Dendritic cell treated with granulocyte-macrophage colony-stimulating factor and Interleukin-4, amounts not matched to agents 40 ng/mL and 50 ng/mL, for 4 days (primary cell): ENCODE results near the gene SFTA2.

Experiments used
- H3K27ac Mint-ChIP-seq: one replicate; pipeline ENCODE4 v1.8.0; 2022; ENCODE audit warnings: mild to moderate bottlenecking, mixed read lengths
- H3K27me3 Mint-ChIP-seq: one replicate; pipeline ENCODE4 v1.8.0; 2022; ENCODE audit warnings: mild to moderate bottlenecking, mixed read lengths
- H3K36me3 Mint-ChIP-seq: one replicate; pipeline ENCODE4 v1.8.0; 2022; ENCODE audit warnings: low read depth, mixed read lengths
- H3K4me1 Mint-ChIP-seq: one replicate; pipeline ENCODE4 v1.8.0; 2022; ENCODE audit warnings: low read depth, mixed read lengths
- H3K4me3 Mint-ChIP-seq: one replicate; pipeline ENCODE4 v1.8.0; 2022; ENCODE audit warnings: mild to moderate bottlenecking, moderate library complexity, mixed read lengths
- H3K9me3 Mint-ChIP-seq: one replicate; pipeline ENCODE4 v1.8.0; 2022; ENCODE audit warnings: mixed read lengths
- intact Hi-C: fragments of 100-400 bp; cut with micrococcal nuclease; formaldehyde crosslinking; loops from one replicate; pipeline ENCODE4 v1.15.0; 2022

SFTA2 gene

GRCh38 chr6:30955367-30956042 is 23.5 kb upstream of the SFTA2 start:
- Mint-ChIP-seq H3K36me3 (no peaks in the 10 kb centered on the region), H3K9me3 (peaks cover 7% of the 10 kb centered on the region), H3K27me3 (peaks cover 89% of the 10 kb centered on the region), H3K4me3 (peak overlapping the region; percentile 59), H3K27ac (peak overlapping the region; percentile 31), H3K4me1 (peaks cover 17% of the 10 kb centered on the region)
- intact Hi-C loops: no loop called here

DNA sequence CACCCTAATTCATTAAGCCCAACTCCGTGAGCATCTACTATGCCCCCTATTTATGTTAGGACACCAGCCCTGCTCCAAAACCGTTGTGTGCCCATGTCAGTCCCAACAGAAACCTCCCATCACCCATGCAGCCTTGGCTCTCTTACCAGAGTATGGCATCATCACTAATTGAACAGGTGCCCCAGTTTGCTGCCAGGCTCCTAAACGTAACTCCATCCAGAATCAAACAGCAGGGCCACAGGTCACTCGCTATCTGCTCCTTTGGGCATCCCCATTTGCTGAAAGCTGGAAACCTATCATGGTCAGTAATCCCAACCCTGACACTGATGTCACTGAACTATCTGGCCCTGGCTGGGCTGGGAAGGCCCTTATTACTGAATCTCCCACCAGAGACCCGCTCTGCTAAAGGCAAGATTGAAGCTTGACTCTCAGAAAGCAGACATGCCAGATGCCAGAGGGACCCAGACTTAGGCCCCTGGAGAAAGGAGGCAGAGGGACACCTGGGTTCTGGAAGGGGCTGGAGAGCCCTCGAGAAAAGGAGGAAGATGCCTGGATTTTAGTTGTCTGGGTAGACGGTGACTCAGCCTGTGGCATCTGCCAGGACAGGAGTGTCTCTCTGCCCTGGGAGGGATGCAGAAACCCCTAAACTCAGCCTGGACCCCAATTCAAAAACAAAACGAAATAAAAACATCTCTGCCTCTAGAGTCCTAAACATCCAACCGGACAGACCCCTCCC is 22.8 kb upstream of the SFTA2 start:
- peak overlapping the region; percentile 31 for H3K27ac Mint-ChIP-seq
- peak overlapping the region; percentile 59 for H3K4me3 Mint-ChIP-seq
- H3K27me3 Mint-ChIP-seq: peaks cover 95% of the 10 kb centered on the region

GRCh38 chr6:30951907-30952469 is 20.0 kb upstream of the SFTA2 start:
- no peak overlapping the region for H3K4me3 Mint-ChIP-seq
- peaks cover 17% of the 10 kb centered on the region for H3K4me1 Mint-ChIP-seq

More for the DNA sequence above, 22.8 kb upstream of the SFTA2 start:
- Mint-ChIP-seq H3K36me3 (no peaks in the 10 kb centered on the region), H3K9me3 (peaks cover 11% of the 10 kb centered on the region), H3K4me1 (peaks cover 17% of the 10 kb centered on the region)
- intact Hi-C loops: no loop called here

GRCh38 chr6:30948811-30949210 is 16.8 kb upstream of the SFTA2 start:
- intact Hi-C loops: no loop called here

More at GRCh38 chr6:30951907-30952469, 20.0 kb upstream of the SFTA2 start:
- H3K9me3 Mint-ChIP-seq: peaks cover 11% of the 10 kb centered on the region
- H3K27me3 Mint-ChIP-seq: peaks cover 97% of the 10 kb centered on the region
- H3K27ac Mint-ChIP-seq: no peak overlapping the region
- intact Hi-C loops: no loop called here
- H3K36me3 Mint-ChIP-seq: no peaks in the 10 kb centered on the region

DNA sequence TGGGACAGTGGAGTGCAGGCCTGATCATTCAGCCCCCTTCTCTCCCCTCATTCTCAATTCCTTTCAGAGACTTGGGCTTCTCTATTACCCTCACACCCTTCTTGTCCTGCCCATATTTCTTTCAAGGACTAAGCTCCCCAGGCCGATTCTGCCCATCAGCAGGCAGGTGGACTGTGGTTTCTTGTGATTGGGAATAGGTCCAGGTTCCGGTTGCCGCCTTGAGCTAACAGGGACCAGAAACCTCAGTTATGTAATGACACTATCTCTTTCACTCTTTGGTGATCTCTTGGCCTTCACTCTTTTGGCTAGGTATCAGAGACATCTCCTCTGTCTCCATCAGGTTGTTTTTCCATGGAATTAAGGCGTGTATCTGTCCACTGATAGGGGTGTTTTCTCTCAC is 15.3 kb upstream of the SFTA2 start:
- Mint-ChIP-seq H3K36me3 (no peaks in the 10 kb centered on the region), H3K4me3 (no peak overlapping the region), H3K27me3 (peaks cover 81% of the 10 kb centered on the region), H3K9me3 (peaks cover 11% of the 10 kb centered on the region), H3K27ac (no peak overlapping the region), H3K4me1 (peaks cover 7% of the 10 kb centered on the region)
- intact Hi-C loops: no loop called here

More at GRCh38 chr6:30948811-30949210, 16.8 kb upstream of the SFTA2 start:
- no peak overlapping the region for H3K4me3 Mint-ChIP-seq
- peaks cover 83% of the 10 kb centered on the region for H3K27me3 Mint-ChIP-seq
- H3K9me3 Mint-ChIP-seq: peaks cover 11% of the 10 kb centered on the region
- H3K36me3 Mint-ChIP-seq: no peaks in the 10 kb centered on the region
- no peak overlapping the region for H3K27ac Mint-ChIP-seq
- H3K4me1 Mint-ChIP-seq: no peaks in the 10 kb centered on the region

- no peak overlapping the region for H3K27ac Mint-ChIP-seq
- H3K9me3 Mint-ChIP-seq: peaks cover 2% of the 10 kb centered on the region
- H3K36me3 Mint-ChIP-seq: no peaks in the 10 kb centered on the region
- intact Hi-C loops: no loop called here
- peaks cover 7% of the 10 kb centered on the region for H3K4me1 Mint-ChIP-seq
- H3K27me3 Mint-ChIP-seq: peaks cover 81% of the 10 kb centered on the region
- H3K4me3 Mint-ChIP-seq: no peak overlapping the region
Observed at GRCh38 chr6:30945281-30945680, 13.3 kb upstream of the SFTA2 start.

- intact Hi-C loops: no loop called here
- no peak overlapping the region for H3K27ac Mint-ChIP-seq
- H3K36me3 Mint-ChIP-seq: no peaks in the 10 kb centered on the region
- H3K4me1 Mint-ChIP-seq: peaks cover 7% of the 10 kb centered on the region
- H3K9me3 Mint-ChIP-seq: no peaks in the 10 kb centered on the region
- H3K27me3 Mint-ChIP-seq: peaks cover 73% of the 10 kb centered on the region
- no peak overlapping the region for H3K4me3 Mint-ChIP-seq
Observed at GRCh38 chr6:30944051-30944450, 12.1 kb upstream of the SFTA2 start.

GRCh38 chr6:30942338-30943060 is 10.5 kb upstream of the SFTA2 start:
- no peak overlapping the region for H3K4me3 Mint-ChIP-seq
- H3K4me1 Mint-ChIP-seq: peaks cover 7% of the 10 kb centered on the region
- intact Hi-C loops: no loop called here
- H3K27ac Mint-ChIP-seq: no peak overlapping the region
- H3K9me3 Mint-ChIP-seq: no peaks in the 10 kb centered on the region
- H3K27me3 Mint-ChIP-seq: peaks cover 62% of the 10 kb centered on the region
- H3K36me3 Mint-ChIP-seq: no peaks in the 10 kb centered on the region

- H3K36me3 Mint-ChIP-seq: no peaks in the 10 kb centered on the region
- H3K27ac Mint-ChIP-seq: no peak within 1 kb of the TSS
- peaks cover 7% of the 10 kb centered on the region for H3K4me1 Mint-ChIP-seq
- H3K4me3 Mint-ChIP-seq: no peak within 1 kb of the TSS
- H3K27me3 Mint-ChIP-seq: peaks cover 60% of the 10 kb centered on the region
- intact Hi-C loops: no loop called here
- H3K9me3 Mint-ChIP-seq: no peaks in the 10 kb centered on the region
Observed at GRCh38 chr6:30940361-30940986, 8.5 kb upstream of the SFTA2 start, which contains the start of gene MUCL3. MUCL3 (plus strand) TSS chr6:30940973; CDS start chr6:30941000, 27 bp downstream.

- no peaks in the 10 kb centered on the region for H3K9me3 Mint-ChIP-seq
- no peak overlapping the region for H3K4me3 Mint-ChIP-seq
- no peak overlapping the region for H3K27ac Mint-ChIP-seq
- no peaks in the 10 kb centered on the region for H3K36me3 Mint-ChIP-seq
- H3K27me3 Mint-ChIP-seq: peaks cover 59% of the 10 kb centered on the region
- intact Hi-C loops: no loop called here
- H3K4me1 Mint-ChIP-seq: peaks cover 13% of the 10 kb centered on the region
Observed at GRCh38 chr6:30939473-30939872, 7.5 kb upstream of the SFTA2 start.

GRCh38 chr6:30938730-30939129 is 6.8 kb upstream of the SFTA2 start:
- Mint-ChIP-seq H3K4me1 (peaks cover 13% of the 10 kb centered on the region), H3K4me3 (no peak overlapping the region), H3K36me3 (no peaks in the 10 kb centered on the region), H3K9me3 (no peaks in the 10 kb centered on the region), H3K27ac (no peak overlapping the region), H3K27me3 (peaks cover 53% of the 10 kb centered on the region)
- intact Hi-C loops: no loop called here

DNA sequence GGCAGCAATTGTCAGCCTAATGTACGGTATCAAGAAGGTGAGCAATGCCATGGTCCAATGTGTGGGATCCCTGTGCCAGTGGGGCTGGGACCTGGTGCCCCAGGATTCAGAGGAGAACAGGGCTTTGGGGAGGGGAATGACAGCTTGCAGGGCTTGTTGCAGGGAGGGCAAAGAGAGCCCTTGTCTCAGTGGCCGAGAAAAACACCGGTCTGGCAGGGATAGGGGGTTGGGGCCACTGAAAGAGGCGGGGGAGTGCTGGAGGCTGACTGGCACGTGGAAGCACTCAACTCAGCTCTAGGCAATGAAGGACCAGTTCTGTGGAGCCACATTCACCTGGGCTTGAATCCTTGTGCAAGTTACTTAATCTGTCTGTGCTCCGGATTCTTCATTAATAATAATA is 5.3 kb upstream of the SFTA2 start:
- intact Hi-C loops: no loop called here
- Mint-ChIP-seq H3K27ac (no peak overlapping the region), H3K4me1 (peaks cover 13% of the 10 kb centered on the region), H3K4me3 (no peak overlapping the region), H3K36me3 (no peaks in the 10 kb centered on the region), H3K9me3 (no peaks in the 10 kb centered on the region), H3K27me3 (peaks cover 45% of the 10 kb centered on the region)

DNA sequence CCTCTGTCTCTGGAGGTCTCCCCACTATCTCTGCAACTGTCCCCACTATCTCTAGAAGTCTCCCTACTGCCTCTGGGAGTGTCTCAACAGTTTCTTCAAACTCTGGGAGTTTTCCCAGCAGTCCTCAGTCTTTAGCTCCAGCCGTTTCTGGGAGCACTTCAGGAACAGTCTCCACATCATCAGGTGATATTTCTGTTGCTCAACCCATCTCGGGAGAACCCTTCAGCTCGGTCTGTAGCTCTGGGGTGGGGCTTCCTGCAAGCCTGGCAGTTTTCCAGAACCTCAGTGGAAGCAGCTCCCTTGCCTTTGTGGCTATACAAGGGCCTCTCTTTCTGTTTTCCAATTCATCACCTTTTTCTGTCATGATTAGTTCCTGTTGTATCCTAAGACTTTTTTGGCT is 3.0 kb upstream of the SFTA2 start:
- Mint-ChIP-seq H3K4me1 (peaks cover 28% of the 10 kb centered on the region), H3K27me3 (peaks cover 24% of the 10 kb centered on the region), H3K9me3 (no peaks in the 10 kb centered on the region), H3K4me3 (no peak overlapping the region), H3K27ac (no peak overlapping the region), H3K36me3 (no peaks in the 10 kb centered on the region)
- intact Hi-C loops: no loop called here
